Measurements from ENCODE around the gene CRHBP.
"Not testable (repeated sequence)": the region's sequence is repeated elsewhere in the genome, so short reads cannot be mapped to it uniquely, and the experiment has no call there.

CRHBP gene
- 0 to 0.19 (median 0.07) reads per million in 3 experiments for total RNA-seq

GRCh38 chr5:76952795-76953536, at the start of gene CRHBP:
CRHBP (plus strand) TSS chr5:76953045; CDS start chr5:76953135, 90 bp downstream.
- no peak for DNase-seq

- DNase-seq = no peak
Observed at GRCh38 chr5:76908166-76908565, 44.7 kb upstream of the CRHBP start.

DNA sequence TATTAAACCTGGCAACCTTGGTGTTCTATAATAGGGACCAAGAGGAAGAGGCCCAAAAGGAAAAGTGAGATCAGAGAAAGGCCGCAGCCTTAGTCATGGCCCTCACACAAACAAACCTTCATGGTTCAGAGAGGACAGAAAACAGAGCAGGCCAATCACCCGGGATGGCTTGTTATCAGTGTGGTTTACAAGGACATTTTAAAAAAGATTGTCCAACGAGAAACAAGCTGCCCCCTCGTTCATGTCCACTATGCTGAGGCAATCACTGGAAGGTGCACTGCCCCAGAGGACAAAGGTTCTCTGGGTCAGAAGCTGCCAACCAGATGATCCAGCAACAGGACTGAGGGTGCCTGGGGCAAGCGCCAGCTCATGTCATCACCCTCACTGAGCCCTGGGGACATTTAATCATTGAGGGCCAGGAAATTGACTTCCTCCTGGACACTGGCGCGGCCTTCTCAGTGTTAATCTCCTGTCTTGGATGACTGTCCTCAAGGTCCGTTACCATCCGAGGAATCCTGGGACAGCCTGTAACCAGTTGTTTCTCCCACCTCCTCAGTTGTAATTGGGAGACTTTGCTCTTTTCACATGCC, 42.4 kb upstream of the CRHBP start:
- not testable (repeated sequence) for DNase-seq

GRCh38 chr5:76914671-76915070, 38.2 kb upstream of the CRHBP start:
- not testable (repeated sequence) for DNase-seq

GRCh38 chr5:76918539-76918938, 34.3 kb upstream of the CRHBP start:
- DNase-seq = no peak

DNA sequence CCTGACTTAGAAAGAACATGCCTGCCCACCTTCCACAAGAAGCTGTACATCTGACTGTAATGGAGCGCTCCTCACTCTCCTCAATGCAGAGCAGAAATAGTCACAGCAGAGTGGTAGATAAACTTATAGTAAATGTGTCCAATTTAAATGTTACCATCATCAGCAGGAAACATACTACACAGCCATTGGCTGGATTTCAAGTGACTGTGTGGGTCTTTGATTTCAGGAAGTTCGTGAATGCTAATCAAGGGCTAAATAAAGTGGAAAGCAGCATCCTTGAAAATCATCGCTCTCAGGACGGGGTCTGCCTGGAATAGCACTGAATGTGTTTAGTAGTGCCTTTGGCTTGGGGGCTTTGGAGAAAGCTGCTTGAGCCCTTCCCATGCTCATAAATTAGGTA, 32.4 kb upstream of the CRHBP start:
- DNase-seq = no peak

GRCh38 chr5:76926329-76927105, 26.3 kb upstream of the CRHBP start:
- DNase-seq = no peak

DNA sequence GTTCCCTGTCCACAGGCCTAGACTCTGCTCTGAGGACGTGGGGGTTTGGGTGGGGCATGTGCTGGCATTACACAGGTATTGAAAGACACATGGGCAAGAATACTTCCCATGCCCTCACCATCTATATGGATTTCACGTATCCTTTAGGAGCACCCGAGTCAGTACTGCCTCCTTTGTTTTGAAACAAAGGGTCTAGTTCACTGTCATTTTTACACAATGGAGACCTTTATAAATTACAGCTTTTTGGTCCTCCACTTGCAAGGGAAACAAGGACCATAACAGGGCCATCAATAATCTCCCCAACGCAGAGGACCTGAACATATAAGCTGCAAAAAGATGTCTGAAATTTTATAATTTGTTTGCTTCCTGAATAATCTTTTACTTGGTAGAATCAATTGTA, 24.9 kb upstream of the CRHBP start:
- no peak for DNase-seq

DNA sequence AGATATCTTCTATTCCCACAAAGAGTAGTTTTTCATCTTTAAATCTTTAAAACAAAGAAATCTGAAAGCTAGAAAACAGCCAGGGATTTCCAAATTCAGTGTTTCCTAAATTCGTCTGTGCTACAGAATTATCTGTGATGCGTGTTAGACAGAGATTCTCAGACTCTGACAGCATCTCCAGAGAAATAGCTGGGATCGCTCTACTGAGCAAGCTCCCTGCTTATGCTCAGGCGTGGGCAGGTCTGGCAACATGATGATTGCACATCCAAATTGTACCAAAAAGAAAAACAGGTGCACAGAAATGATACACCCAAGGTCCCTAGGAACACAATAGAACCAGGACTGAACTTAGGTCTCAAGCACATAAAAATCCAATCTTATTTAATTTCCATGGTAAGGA, 22.8 kb upstream of the CRHBP start:
- DNase-seq = no peak

GRCh38 chr5:76938177-76938576, 14.7 kb upstream of the CRHBP start:
- no peak for DNase-seq

- DNase-seq = no peak
Observed at GRCh38 chr5:76941000-76941399, 11.8 kb upstream of the CRHBP start.

- no peak for DNase-seq
Observed at GRCh38 chr5:76941442-76941841, 11.4 kb upstream of the CRHBP start.

DNA sequence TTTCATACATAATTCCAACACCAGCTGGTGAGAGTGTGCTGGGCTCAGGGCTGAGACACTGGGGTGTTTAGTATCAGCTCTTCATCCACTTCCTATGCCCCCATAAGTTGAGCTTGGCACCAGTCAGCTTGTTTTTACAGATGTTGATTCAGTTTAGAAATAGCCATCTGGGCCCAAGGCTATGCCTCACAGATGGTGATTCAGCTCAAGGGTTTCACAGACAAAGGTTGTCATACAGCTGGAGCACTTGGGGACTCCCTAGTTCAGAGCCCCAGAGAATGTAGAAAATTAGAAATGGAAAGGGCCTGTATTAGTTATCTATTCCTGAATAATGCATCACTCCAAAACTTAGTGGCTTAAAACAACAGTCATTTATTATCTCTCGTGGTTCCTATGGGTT, 10.3 kb upstream of the CRHBP start:
- no peak for DNase-seq

GRCh38 chr5:76943006-76943405, 9.8 kb upstream of the CRHBP start:
- no peak for DNase-seq

GRCh38 chr5:76944638-76945037, 8.2 kb upstream of the CRHBP start:
- DNase-seq = no peak

GRCh38 chr5:76945238-76945637, 7.6 kb upstream of the CRHBP start:
- not testable (repeated sequence) for DNase-seq

DNA sequence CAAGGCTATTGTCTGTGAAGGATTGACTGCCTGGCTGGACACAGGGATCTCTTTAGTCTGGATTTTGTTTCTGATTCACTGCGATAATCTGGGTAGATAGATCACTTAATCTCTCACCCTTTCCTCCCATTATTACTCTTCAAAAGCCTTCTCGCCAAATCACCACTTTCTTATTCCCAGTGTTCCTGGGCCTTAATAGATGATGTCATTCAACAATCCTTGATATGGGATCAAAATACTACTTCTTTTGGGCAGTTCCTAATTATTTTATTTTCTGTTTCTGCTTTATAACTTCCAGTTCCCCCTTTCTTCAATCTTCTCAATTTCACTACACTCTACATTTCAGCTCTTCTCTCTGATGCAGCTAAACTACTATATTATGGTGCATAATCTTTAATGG, 6.8 kb upstream of the CRHBP start:
- DNase-seq = no peak

DNA sequence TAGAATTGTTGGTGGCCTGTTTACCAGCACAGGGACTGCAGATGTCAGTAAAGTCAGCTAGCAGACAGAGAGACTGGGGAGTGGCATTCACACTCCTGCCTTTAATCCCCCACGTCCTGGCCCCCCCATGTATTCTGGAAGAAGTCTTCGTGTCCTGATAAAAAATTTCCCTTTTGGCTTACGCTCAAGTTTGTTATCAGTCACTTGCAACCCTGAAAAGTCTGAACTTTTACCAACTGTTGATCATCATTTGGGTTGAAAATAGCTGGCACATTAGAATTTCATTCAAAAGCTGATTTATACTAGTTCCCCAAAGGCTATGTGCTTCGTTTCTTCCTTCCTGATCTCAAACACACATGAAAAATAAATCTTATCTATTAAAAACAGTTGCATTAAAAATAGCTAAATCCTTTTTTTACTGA, 5.8 kb upstream of the CRHBP start:
- DNase-seq = no peak

DNA sequence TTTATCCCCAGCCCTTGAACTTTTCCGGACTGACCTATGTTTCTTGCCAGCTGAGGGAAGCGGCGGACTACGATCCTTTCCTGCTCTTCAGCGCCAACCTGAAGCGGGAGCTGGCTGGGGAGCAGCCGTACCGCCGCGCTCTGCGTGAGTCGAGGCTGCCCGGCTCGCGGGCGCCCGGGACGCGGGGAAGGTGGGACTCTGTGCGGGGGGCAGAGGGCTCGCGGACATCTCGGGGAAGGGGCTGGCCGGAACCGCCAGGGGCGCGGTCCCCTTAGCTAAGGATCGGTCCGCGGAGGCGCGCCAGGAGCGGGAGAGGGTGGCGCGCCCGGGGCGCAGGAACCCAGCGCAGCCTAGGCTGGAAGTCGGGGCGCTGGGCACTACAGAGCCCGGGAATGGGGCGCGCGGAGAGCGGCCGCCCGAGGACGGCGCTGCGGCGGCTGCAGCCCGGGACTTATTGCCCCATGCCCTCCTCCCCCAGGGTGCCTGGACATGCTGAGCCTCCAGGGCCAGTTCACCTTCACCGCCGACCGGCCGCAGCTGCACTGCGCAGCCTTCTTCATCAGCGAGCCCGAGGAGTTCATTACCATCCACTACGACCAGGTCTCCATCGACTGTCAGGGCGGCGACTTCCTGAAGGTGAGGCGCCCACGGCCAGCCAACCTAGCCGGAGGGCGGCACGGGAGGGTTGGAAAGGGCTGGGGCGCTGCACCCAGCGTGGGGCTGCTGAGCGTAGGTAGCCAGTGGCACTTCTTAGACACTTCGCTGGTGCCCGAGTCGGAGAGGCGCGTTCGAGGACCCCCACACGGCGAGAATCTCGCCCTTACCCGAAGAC, 922 bp downstream of the CRHBP start:
- no peak for DNase-seq

GRCh38 chr5:76954383-76954763, 1.5 kb downstream of the CRHBP start:
- DNase-seq = no peak

DNA sequence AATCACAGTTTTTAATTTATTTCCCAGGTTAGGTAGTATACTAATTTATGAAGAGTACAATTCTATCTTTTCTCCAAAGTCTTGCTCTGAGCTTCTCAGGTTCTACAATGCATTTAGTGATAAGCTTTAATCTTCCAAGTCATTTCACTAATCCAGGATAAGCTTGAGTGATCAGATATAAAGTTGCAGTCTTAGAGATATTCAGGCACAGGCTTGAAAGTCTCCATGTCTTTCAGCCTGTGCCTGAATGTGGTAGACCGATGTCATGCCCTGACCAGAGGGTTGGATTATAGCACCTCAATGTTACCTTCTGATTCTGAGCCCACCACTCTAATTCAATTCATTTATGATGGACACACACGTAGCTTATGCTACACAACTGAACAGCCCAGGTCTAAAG, 3.2 kb downstream of the CRHBP start:
- DNase-seq = no peak

DNA sequence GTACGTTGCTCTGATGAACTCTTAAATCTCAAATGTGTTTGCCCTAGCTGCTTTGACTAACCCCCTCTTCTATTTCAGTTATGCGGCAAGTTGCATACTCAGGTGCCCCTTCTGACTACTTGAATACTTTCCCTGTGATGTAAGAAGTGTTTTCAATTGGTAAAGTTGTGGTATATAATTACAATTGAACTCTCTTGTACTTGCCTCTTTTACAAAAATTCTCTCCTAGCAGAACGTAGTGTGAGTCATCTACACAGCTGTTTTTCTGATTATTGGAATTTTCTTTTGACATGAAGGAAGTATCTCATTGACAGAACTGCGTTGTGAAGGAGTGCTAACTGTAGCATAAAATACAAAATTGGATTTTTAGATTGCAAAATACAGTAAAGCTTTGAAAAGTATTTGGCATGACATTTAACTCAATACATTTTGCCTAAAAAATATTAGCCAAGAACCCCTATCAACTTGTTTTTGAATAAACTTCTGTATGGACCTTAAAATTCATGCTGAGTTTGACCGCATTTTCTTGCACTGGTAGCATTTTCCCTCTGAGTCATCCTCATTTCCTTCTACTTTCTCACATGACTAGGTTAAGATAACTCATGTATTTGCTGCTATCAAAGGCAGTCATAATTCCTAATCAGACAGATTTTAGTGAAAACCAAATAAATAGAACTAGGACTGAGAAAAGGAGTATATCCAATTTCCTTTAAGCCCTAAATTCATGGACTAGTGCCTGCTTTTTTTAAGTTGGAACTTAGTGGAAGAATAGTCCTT, 6.3 kb downstream of the CRHBP start:
- DNase-seq = no peak

Data from central memory CD4-positive, alpha-beta T cell (primary cell).